ENCODE results near the gene TYW5.

- TF ChIP-seq POLR2AphosphoS5 (IDR thresholded peaks at IDR 0.05) (no peak), CTCF (IDR thresholded peaks at IDR 0.05) (no peak), POLR2A (IDR thresholded peaks at IDR 0.05) (no peak)
Measured at GRCh38 chr2:199923924-199924323, 31.4 kb downstream of the TYW5 start.
